SK-N-MC (cell line): ENCODE data around the gene FOXP4.
A peak's percentile ranks its signal among the peaks of the same experiment; 100 is the strongest.

Source experiments
- DNase-seq: peaks from one replicate; pipeline ENCODE4 v3.0.0-alpha.2; 2011; ENCODE audit warnings: low read depth, low spot score
- H3K27ac ChIP-seq: fragments of 200-600 bp; sonication (generic); 2 replicates; pipeline ENCODE4 v1.5.1; 2016; ENCODE audit warnings: mixed run types
- H3K36me3 ChIP-seq: fragments of 200-600 bp; sonication (generic); 2 replicates; pipeline ENCODE4 v1.6.1; 2017; ENCODE audit warnings: antibody characterized with exemption, low read length, mixed read lengths; ENCODE audit not compliant: insufficient read depth
- H3K4me3 ChIP-seq: fragments of 200-600 bp; sonication (generic); 2 replicates; pipeline ENCODE4 v1.5.1; 2016
- H3K9ac ChIP-seq: fragments of 200-600 bp; sonication (generic); 2 replicates; pipeline ENCODE4 v1.8.0; 2017; ENCODE audit warnings: mixed run types, mixed read lengths; ENCODE audit not compliant: insufficient read length
- H3K9me3 ChIP-seq: fragments of 200-600 bp; sonication (generic); 2 replicates; pipeline ENCODE4 v1.6.1; 2017; ENCODE audit warnings: low read depth, mild to moderate bottlenecking, antibody characterized with exemption, low read length, moderate library complexity, mixed read lengths
- EZH2 ChIP-seq: fragments of 200-600 bp; sonication (generic); IDR thresholded peaks from one replicate; pipeline ENCODE4 v1.6.1; 2017; ENCODE audit warnings: antibody characterized with exemption
- FOXP2 ChIP-seq: optimal IDR thresholded peaks from 2 replicates; pipeline ENCODE3; 2011; ENCODE audit warnings: mild to moderate bottlenecking, moderate library complexity; ENCODE audit not compliant: insufficient read depth; ENCODE audit errors: extremely low read length, control extremely low read depth
- POLR2AphosphoS5 ChIP-seq: IDR thresholded peaks from 2 replicates; pipeline ENCODE4 v1.6.1; 2012; ENCODE audit warnings: mild to moderate bottlenecking, low read depth, low read length, borderline replicate concordance

Gene FOXP4

GRCh38 chr6:41591859-41592502 lies 45.8 kb downstream of the FOXP4 start:
- Histone ChIP-seq H3K36me3 (peaks cover 13% of the 10 kb centered on the region; the same call in 1 of the 2 replicates), H3K4me3 (no peak overlapping the region), H3K9me3 (no peaks in the 10 kb centered on the region), H3K27ac (no peak overlapping the region), H3K9ac (no peak overlapping the region)
- DNase-seq, result no peak
- no peak for TF ChIP-seq POLR2AphosphoS5
- TF ChIP-seq EZH2, result no peak
- peak; percentile 23 for TF ChIP-seq FOXP2

- no peak for DNase-seq
- H3K27ac ChIP-seq, result no peak overlapping the region
- TF ChIP-seq EZH2, result no peak
- TF ChIP-seq FOXP2, result no peak
- TF ChIP-seq POLR2AphosphoS5, result no peak
- H3K9me3 ChIP-seq, result no peaks in the 10 kb centered on the region
- no peak overlapping the region for H3K9ac ChIP-seq
- H3K36me3 ChIP-seq, result peaks cover 9% of the 10 kb centered on the region; the same call in 1 of the 2 replicates
- no peak overlapping the region for H3K4me3 ChIP-seq
These were observed 47.2 kb downstream of the FOXP4 start for GRCh38 chr6:41593406-41593805.

- no peak overlapping the region for H3K27ac ChIP-seq
- H3K36me3 ChIP-seq, result peaks cover 9% of the 10 kb centered on the region; the same call in 1 of the 2 replicates
- H3K9me3 ChIP-seq, result no peaks in the 10 kb centered on the region
- no peak for TF ChIP-seq FOXP2
- no peak for TF ChIP-seq EZH2
- TF ChIP-seq POLR2AphosphoS5, result no peak
- no peak for DNase-seq
- H3K4me3 ChIP-seq, result no peak overlapping the region
- H3K9ac ChIP-seq, result no peak overlapping the region
These were observed 47.7 kb downstream of the FOXP4 start for GRCh38 chr6:41593839-41594238.

- H3K9ac ChIP-seq, result no peak overlapping the region
- H3K36me3 ChIP-seq, result peaks cover 9% of the 10 kb centered on the region; the same call in 1 of the 2 replicates
These were observed 48.1 kb downstream of the FOXP4 start for GRCh38 chr6:41594326-41594725.

GRCh38 chr6:41594766-41595165 lies 48.6 kb downstream of the FOXP4 start:
- Histone ChIP-seq H3K36me3 (peaks cover 9% of the 10 kb centered on the region; the same call in 1 of the 2 replicates), H3K9ac (no peak overlapping the region)

More at GRCh38 chr6:41594326-41594725, 48.1 kb downstream of the FOXP4 start:
- Histone ChIP-seq H3K27ac (0 out of 2 replicates have a peak overlapping the region, but pooled peaks have one; percentile 5), H3K9me3 (no peaks in the 10 kb centered on the region), H3K4me3 (no peak overlapping the region)
- TF ChIP-seq EZH2 (no peak), POLR2AphosphoS5 (0 out of 2 replicates have a peak, but pooled peaks have one; percentile 6), FOXP2 (no peak)
- DNase-seq, result no peak

GRCh38 chr6:41595166-41595565 lies 49.0 kb downstream of the FOXP4 start:
- TF ChIP-seq FOXP2, result no peak
- no peak for TF ChIP-seq EZH2
- no peak for TF ChIP-seq POLR2AphosphoS5
- H3K4me3 ChIP-seq, result no peak overlapping the region
- no peaks in the 10 kb centered on the region for H3K9me3 ChIP-seq
- no peak overlapping the region for H3K27ac ChIP-seq
- peaks cover 9% of the 10 kb centered on the region; the same call in 1 of the 2 replicates for H3K36me3 ChIP-seq
- no peak for DNase-seq
- no peak overlapping the region for H3K9ac ChIP-seq

More at GRCh38 chr6:41594766-41595165, 48.6 kb downstream of the FOXP4 start:
- no peaks in the 10 kb centered on the region for H3K9me3 ChIP-seq
- TF ChIP-seq EZH2, result no peak
- TF ChIP-seq POLR2AphosphoS5, result no peak
- TF ChIP-seq FOXP2, result no peak
- DNase-seq, result no peak
- H3K27ac ChIP-seq, result 0 out of 2 replicates have a peak overlapping the region, but pooled peaks have one; percentile 5
- no peak overlapping the region for H3K4me3 ChIP-seq

- H3K27ac ChIP-seq, result no peak overlapping the region
- peaks cover 4% of the 10 kb centered on the region; the same call in 1 of the 2 replicates for H3K36me3 ChIP-seq
- DNase-seq, result no peak
- H3K4me3 ChIP-seq, result no peak overlapping the region
- TF ChIP-seq POLR2AphosphoS5, result no peak
- TF ChIP-seq EZH2, result no peak
- TF ChIP-seq FOXP2, result no peak
- H3K9me3 ChIP-seq, result no peaks in the 10 kb centered on the region
- H3K9ac ChIP-seq, result no peak overlapping the region
These were observed 50.0 kb downstream of the FOXP4 start for GRCh38 chr6:41596096-41596685.

GRCh38 chr6:41596807-41597206 lies 50.6 kb downstream of the FOXP4 start:
- TF ChIP-seq EZH2, result no peak
- Histone ChIP-seq H3K9me3 (no peaks in the 10 kb centered on the region), H3K36me3 (no peaks in the 10 kb centered on the region), H3K9ac (no peak overlapping the region), H3K4me3 (no peak overlapping the region), H3K27ac (no peak overlapping the region)
- no peak for DNase-seq

- no peaks in the 10 kb centered on the region for H3K36me3 ChIP-seq
- H3K4me3 ChIP-seq, result no peak overlapping the region
- no peak overlapping the region for H3K27ac ChIP-seq
- no peaks in the 10 kb centered on the region for H3K9me3 ChIP-seq
- no peak for DNase-seq
- TF ChIP-seq EZH2, result no peak
- no peak for TF ChIP-seq FOXP2
- no peak for TF ChIP-seq POLR2AphosphoS5
- H3K9ac ChIP-seq, result no peak overlapping the region
These were observed 51.2 kb downstream of the FOXP4 start for GRCh38 chr6:41597246-41598000.
